GM18517 (cell line): ENCODE results near the gene GNAL.

ENCODE experiments used
- ATAC-seq: cut with Tn5 transposase; IDR thresholded peaks from one replicate; pipeline ENCODE4 v1.9.1; 2021; ENCODE audit warnings: mild to moderate bottlenecking, moderate library complexity; ENCODE audit not compliant: unreplicated experiment

Gene GNAL

GRCh38 chr18:11719621-11720020 is 30.6 kb downstream of the GNAL start:
- ATAC-seq, result no peak

DNA sequence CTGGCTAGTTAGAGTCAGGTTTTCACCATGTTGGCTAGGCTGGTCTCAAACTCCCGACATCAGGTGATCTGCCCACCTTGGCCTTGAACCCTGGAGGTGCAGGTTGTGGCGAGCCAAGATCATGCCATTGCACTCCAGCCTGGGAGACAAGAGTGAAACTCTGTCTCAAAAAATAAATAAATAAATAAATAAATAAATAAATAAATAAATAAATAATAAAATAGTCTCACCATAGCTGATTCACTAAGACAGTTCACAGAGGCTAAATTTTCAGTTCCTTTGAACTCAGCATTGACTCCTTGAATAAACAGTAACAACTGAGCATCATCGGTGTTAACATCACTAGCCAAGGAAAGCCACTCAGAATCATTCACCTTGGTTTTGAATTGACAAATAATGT is 32.7 kb downstream of the GNAL start:
- no peak for ATAC-seq

GRCh38 chr18:11724781-11725180 is 35.7 kb downstream of the GNAL start:
- ATAC-seq, result no peak

GRCh38 chr18:11726556-11726955 is 37.5 kb downstream of the GNAL start:
- no peak for ATAC-seq

DNA sequence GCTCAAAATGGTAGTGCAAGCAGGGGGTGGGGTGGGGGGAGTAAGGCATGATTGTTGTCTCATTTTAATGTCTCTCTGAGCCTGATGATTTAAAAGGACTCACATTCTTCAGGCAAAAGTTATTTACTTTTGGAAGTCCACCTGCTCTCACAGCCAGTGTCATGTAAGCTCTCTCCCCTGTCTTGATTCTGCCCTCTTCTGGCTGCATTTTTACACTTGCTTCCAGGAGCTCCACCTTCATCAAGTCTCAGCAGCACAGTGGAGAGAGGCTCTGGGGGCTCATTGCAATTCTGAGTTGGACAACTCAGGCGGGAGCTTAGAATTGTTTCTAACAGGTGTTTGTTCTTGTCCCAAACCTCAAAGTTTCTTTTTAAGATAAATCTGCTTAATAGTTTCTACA is 39.2 kb downstream of the GNAL start:
- ATAC-seq, result no peak

- ATAC-seq, result no peak
Observed at GRCh38 chr18:11729556-11729955, 40.5 kb downstream of the GNAL start.

GRCh38 chr18:11733031-11733430 is 44.0 kb downstream of the GNAL start:
- ATAC-seq, result no peak

DNA sequence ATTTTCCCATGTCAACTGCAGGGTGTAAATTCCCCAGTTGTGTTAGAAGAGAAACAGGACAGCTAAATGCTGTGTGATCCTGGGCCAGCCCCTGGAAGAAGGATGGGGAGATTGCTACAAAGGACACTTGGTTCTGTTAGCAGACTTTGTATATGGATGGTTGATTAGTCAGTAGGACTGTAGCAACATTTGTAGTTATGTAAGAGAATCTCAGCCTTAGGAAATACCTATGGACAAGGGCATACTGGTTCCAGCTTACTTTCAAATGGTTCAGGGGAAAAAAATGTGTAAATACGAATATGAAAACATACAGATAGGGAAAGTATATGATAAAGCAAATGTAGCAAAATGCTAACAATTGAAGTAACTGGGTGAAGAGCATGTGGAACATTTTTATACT is 47.6 kb downstream of the GNAL start:
- no peak for ATAC-seq

DNA sequence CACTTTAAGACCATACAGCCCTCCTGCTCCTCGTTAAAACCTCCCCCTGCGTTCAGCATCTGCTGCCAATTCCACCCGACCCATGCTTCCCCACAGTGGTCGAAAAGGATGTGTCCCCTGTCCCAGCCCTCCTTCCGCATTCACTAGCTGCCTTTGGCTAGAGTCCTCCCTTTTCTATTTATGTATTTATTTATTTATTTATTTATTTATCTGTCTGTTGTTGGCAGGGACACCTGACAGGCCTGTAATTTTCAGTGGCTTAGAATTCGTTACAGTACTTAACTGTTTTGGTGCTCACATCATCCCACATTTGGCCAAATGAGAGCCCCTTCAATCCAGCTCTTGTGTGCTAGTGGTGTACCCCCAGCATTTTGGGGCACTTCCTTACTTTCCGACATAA is 50.8 kb downstream of the GNAL start:
- no peak for ATAC-seq

DNA sequence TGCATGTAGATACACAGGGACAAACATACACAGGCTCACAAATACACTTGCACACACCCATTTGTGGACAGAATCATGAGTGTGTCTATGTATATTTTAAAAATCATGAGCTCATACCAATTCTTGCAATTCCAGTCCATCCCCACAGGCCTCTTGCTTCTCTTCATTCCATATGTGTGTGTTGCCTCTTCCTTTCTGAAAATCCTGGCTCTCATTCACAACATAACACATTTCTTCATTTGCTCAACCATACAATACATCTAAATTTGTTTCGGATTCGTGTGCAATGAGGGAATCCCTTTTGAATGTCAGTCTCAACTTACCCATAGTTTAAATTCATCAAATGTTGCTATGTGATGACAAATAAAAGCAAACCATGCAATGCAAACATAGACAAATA is 51.4 kb downstream of the GNAL start:
- no peak for ATAC-seq

GRCh38 chr18:11741505-11742145 is 52.6 kb downstream of the GNAL start:
- ATAC-seq, result no peak

GRCh38 chr18:11745521-11745920 is 56.5 kb downstream of the GNAL start:
- no peak for ATAC-seq

DNA sequence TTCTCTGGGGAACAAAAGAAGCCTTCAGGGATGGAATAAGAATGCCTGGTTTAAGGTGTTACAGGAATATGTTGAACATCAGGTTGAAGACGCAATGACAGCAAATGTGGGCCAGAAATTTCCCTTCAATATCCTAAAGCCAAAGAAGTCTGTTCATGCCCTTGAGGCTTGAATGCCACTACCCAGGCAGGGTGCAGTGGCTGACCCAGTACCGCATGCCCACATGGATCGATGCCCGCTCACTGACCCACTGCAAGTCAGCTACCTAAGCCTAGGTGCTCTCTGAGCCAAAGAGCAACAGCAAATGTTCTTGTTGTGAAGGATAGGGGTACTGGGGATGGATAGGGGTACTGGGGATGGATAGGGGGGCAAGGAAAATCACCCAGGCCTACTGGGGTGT is 58.2 kb downstream of the GNAL start:
- no peak for ATAC-seq

DNA sequence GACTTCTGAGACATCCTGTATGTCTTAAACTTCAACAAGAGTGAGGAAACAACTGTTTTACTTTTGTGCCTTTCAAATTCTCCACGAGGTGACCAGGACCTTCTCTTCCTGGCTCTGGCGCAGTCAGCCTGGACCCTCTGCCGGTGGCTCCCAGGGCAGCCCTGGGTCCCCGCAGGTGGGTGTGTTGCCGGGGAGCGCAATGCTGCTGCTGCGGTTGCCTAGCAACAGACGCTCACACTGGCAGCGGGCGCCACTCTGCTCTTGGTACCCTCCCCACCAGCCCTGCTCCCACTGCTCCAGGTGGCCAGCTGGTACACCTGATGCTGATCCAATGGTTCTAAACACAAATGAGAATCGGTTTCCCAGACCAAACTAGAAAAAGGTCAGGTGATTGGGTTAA is 58.7 kb downstream of the GNAL start:
- no peak for ATAC-seq

- no peak for ATAC-seq
Observed at GRCh38 chr18:11749305-11749704, 60.2 kb downstream of the GNAL start.

DNA sequence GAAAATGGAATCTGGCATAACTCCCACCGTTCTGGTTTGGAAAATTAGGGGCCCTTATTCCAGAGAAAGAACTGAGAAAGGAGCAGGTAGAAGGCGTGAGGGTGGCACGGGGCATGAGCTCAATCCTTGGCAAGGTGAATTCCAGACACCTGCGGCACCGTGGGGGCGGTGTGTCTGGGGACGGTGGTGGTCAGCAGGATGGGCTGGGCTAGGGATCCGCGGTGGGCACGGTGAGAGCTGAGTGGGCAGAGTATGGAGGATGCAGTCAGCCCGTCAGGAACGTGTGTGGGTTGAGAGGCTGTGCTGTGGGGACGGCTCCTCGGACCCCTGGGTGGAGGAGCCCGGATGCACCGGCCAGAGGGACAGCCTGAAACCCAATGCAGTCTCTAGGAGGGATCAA is 61.1 kb downstream of the GNAL start:
- no peak for ATAC-seq

GRCh38 chr18:11750581-11751310 is 61.7 kb downstream of the GNAL start:
- ATAC-seq, result no peak

DNA sequence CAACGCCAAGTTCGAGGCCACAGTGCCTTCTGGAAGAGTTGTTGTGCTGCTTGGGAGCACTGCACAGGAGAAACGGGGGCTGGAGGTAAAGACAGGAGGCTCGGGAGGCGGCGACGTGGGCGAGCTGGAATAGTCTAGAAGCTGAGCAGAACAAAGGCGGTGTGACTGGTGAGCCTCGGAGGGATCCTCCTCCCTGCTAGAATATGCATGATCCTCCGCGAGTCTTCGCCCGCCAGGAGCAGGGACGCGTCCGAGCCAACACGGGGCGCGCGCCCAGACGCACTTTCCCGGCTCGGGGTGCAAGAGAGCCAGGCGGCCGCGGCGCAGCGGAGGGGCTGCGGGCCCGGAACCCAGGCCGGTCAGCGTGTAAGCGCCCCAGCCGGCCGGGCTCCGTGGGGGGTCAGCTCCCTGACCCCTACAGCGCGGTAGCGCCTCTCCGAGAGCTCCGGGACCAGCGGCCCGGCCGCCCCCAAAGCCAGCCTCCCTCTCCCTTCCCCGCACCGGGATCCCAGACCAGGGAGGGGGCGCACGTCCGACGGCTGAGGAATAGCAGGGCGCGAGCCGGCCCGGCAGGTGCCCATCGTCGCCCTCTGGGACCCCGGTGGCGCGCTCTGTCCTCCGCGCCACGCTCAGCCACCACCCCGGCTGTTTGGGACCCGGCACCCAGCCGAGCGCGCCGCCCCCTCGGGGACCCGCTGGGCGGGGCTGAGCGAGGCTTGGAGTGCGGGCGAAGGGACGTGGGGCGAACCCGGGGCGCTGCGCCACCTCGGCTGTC is 62.5 kb downstream of the GNAL start:
- ATAC-seq, result no peak

- ATAC-seq, result no peak
Observed at GRCh38 chr18:11752116-11752911, 63.2 kb downstream of the GNAL start.

GRCh38 chr18:11754979-11755378 is 65.9 kb downstream of the GNAL start:
- no peak for ATAC-seq

- no peak for ATAC-seq
Observed at GRCh38 chr18:11757084-11757590, 68.1 kb downstream of the GNAL start.
